HEK293 (cell line): Measurements from ENCODE around the gene MAML3.

Experiments used
- CTCF ChIP-seq: fragments of 450-650 bp; formaldehyde crosslinking; IDR thresholded peaks from 2 replicates; pipeline ENCODE4 v1.5.1; 2016; ENCODE audit warnings: missing biosample characterization, missing genetic modification characterization
- FEZF1 ChIP-seq: fragments of 450-650 bp; formaldehyde crosslinking; IDR thresholded peaks from 2 replicates; pipeline ENCODE4 v1.5.1; 2016; ENCODE audit warnings: missing biosample characterization, missing genetic modification characterization
- TCF7L2 ChIP-seq: IDR thresholded peaks from 2 replicates; pipeline ENCODE4 v1.6.1; 2011; ENCODE audit warnings: low read depth, mild to moderate bottlenecking, inconsistent platforms, low read length, moderate library complexity, borderline replicate concordance
- ZBTB26 ChIP-seq: fragments of 450-650 bp; formaldehyde crosslinking; optimal IDR thresholded peaks from 2 replicates; pipeline ENCODE3; 2016; ENCODE audit warnings: missing biosample characterization, mild to moderate bottlenecking, missing genetic modification characterization
- ZFP41 ChIP-seq: fragments of 450-650 bp; formaldehyde crosslinking; IDR thresholded peaks from 2 replicates; pipeline ENCODE4 v1.5.1; 2016; ENCODE audit warnings: missing biosample characterization, missing genetic modification characterization, borderline replicate concordance
- ZNF16 ChIP-seq: fragments of 450-650 bp; formaldehyde crosslinking; IDR thresholded peaks from 2 replicates; pipeline ENCODE4 v1.5.1; 2016; ENCODE audit warnings: low read depth, missing biosample characterization, missing genetic modification characterization
- ZNF394 ChIP-seq: fragments of 450-650 bp; formaldehyde crosslinking; IDR thresholded peaks from 2 replicates; pipeline ENCODE4 v1.5.1; 2016; ENCODE audit warnings: missing biosample characterization, missing genetic modification characterization, mild to moderate bottlenecking, moderate library complexity, borderline replicate concordance
- ZNF510 ChIP-seq: fragments of 450-650 bp; formaldehyde crosslinking; IDR thresholded peaks from 2 replicates; pipeline ENCODE4 v1.5.1; 2018; ENCODE audit warnings: mild to moderate bottlenecking, missing genetic modification characterization, missing biosample characterization; ENCODE audit not compliant: insufficient replicate concordance
- ZNF768 ChIP-seq: fragments of 450-650 bp; formaldehyde crosslinking; IDR thresholded peaks from 2 replicates; pipeline ENCODE4 v1.5.1; 2018; ENCODE audit warnings: missing biosample characterization, mild to moderate bottlenecking, missing genetic modification characterization
- TF ChIP-seq, protein P1 (sequence below): fragments of 450-650 bp; formaldehyde crosslinking; conservative IDR thresholded peaks from 2 replicates; pipeline ENCODE4 v1.5.1; 2016; ENCODE audit warnings: low read depth, missing biosample characterization, missing genetic modification characterization
- TF ChIP-seq, protein P2 (sequence below): fragments of 450-650 bp; formaldehyde crosslinking; IDR thresholded peaks from 2 replicates; pipeline ENCODE4 v1.5.1; 2016; ENCODE audit warnings: missing biosample characterization, missing genetic modification characterization

DNA sequence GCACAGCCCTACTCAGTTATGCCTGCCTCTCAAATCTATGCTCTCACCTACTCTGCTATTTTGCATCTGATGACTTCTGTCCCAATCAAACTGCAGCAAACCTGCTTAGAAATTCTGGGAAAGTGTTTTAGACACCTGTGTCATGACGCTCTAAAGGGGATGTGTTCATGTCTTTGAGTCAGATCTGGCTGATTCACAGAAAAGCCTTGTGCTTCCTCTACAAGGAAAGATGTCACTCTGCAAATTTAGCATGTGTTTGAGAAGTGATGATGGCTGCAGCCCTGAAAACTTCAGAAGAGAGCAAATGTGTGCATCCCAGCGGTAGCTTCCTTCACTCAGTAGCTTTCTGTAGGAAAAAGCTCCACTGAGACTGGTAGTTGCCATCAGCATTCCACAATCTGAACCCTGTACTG lies 253.0 kb downstream of the MAML3 start:
- no peak for TF ChIP-seq TCF7L2
- TF ChIP-seq, protein P1, sequence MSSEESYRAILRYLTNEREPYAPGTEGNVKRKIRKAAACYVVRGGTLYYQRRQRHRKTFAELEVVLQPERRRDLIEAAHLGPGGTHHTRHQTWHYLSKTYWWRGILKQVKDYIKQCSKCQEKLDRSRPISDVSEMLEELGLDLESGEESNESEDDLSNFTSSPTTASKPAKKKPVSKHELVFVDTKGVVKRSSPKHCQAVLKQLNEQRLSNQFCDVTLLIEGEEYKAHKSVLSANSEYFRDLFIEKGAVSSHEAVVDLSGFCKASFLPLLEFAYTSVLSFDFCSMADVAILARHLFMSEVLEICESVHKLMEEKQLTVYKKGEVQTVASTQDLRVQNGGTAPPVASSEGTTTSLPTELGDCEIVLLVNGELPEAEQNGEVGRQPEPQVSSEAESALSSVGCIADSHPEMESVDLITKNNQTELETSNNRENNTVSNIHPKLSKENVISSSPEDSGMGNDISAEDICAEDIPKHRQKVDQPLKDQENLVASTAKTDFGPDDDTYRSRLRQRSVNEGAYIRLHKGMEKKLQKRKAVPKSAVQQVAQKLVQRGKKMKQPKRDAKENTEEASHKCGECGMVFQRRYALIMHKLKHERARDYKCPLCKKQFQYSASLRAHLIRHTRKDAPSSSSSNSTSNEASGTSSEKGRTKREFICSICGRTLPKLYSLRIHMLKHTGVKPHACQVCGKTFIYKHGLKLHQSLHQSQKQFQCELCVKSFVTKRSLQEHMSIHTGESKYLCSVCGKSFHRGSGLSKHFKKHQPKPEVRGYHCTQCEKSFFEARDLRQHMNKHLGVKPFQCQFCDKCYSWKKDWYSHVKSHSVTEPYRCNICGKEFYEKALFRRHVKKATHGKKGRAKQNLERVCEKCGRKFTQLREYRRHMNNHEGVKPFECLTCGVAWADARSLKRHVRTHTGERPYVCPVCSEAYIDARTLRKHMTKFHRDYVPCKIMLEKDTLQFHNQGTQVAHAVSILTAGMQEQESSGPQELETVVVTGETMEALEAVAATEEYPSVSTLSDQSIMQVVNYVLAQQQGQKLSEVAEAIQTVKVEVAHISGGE (tag by site-specific recombination): no peak
- no peak for TF ChIP-seq ZNF16 (tag by site-specific recombination)
- no peak for TF ChIP-seq CTCF
- no peak for TF ChIP-seq ZNF394 (tag by site-specific recombination)
- no peak for TF ChIP-seq ZNF768 (tag by site-specific recombination)
- TF ChIP-seq ZNF510 (tag by site-specific recombination): no peak
- TF ChIP-seq, protein P2, sequence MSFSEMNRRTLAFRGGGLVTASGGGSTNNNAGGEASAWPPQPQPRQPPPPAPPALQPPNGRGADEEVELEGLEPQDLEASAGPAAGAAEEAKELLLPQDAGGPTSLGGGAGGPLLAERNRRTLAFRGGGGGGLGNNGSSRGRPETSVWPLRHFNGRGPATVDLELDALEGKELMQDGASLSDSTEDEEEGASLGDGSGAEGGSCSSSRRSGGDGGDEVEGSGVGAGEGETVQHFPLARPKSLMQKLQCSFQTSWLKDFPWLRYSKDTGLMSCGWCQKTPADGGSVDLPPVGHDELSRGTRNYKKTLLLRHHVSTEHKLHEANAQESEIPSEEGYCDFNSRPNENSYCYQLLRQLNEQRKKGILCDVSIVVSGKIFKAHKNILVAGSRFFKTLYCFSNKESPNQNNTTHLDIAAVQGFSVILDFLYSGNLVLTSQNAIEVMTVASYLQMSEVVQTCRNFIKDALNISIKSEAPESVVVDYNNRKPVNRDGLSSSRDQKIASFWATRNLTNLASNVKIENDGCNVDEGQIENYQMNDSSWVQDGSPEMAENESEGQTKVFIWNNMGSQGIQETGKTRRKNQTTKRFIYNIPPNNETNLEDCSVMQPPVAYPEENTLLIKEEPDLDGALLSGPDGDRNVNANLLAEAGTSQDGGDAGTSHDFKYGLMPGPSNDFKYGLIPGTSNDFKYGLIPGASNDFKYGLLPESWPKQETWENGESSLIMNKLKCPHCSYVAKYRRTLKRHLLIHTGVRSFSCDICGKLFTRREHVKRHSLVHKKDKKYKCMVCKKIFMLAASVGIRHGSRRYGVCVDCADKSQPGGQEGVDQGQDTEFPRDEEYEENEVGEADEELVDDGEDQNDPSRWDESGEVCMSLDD (tag by site-specific recombination): no peak
- no peak for TF ChIP-seq FEZF1 (tag by site-specific recombination)
- no peak for TF ChIP-seq ZFP41 (tag by site-specific recombination)
- no peak for TF ChIP-seq ZBTB26 (tag by site-specific recombination)
